Measurements from ENCODE around the gene ZMYND19.
"Not testable (repeated sequence)": the region's sequence is repeated elsewhere in the genome, so short reads cannot be mapped to it uniquely, and the experiment has no call there.

ZMYND19 gene

DNA sequence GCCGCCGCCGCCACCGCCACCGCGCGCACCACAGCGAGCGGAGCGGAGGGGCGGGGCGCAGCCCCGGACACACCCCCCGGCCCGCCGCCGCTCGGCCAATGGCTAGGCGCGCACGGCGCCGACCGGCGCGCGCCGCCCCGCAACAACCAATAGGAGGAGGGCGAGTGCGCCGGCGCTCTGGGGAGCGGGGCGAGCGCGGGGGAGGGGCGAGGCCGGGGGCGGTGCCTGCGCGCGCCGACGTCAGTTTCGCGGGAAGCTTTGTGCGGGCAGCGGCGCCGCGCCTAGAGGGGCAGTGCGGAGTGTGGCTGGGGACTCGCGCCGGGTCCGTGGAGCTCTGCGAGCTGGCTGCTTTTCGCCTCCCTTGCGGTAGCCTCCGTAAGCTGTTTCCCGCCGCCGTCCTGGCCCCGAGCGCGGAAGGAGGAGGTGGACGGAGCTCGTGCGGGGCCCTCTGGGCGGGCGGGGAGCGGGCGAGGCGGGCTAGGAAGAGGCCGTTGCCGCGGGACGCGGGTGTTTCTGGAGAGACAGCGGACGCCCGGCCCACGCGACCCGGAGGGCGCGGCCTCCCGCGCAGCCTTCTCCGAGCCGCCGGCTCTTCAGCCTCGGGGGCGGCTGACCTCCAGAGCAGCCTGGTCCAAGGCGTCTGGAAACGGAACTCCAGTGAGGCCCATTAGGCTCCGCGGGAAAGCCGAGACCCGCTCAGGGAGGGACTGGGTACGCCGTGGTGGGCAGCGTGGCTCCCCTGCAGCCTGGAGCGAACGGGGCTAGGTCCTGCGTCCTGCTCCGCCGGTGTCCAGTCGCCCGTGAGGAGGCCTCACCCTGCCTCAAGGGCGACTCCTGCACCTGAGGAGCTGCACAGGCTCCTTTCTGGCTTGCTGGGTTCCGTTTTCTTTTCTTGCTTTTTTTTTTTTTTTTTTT is at the start of gene ZMYND19:
ZMYND19 (minus strand) TSS at position 44 of the 915 bp plus-strand sequence. CDS start 249 bp downstream, outside the sequence.
- peak; percentile 97 for DNase-seq (ENCODE audit: low read depth)
- Histone ChIP-seq H3K9me3 (ENCODE audit: control insufficient read depth, low read length) (no peaks in the 10 kb centered on the region), H3K4me1 (ENCODE audit: control insufficient read depth, insufficient read depth, low read length) (peaks cover 13% of the 10 kb centered on the region), H3K4me3 (ENCODE audit: low read length) (peak within 1 kb of the TSS; percentile 88), H3K9ac (ENCODE audit: low read length) (peak within 1 kb of the TSS; percentile 90), H3K27me3 (replicated peaks; ENCODE audit: control insufficient read depth, insufficient read depth, low read length) (no peaks in the 10 kb centered on the region), H3K36me3 (ENCODE audit: control insufficient read depth, insufficient read depth, low read length, severe bottlenecking) (peaks cover 26% of the 10 kb centered on the region)

DNA sequence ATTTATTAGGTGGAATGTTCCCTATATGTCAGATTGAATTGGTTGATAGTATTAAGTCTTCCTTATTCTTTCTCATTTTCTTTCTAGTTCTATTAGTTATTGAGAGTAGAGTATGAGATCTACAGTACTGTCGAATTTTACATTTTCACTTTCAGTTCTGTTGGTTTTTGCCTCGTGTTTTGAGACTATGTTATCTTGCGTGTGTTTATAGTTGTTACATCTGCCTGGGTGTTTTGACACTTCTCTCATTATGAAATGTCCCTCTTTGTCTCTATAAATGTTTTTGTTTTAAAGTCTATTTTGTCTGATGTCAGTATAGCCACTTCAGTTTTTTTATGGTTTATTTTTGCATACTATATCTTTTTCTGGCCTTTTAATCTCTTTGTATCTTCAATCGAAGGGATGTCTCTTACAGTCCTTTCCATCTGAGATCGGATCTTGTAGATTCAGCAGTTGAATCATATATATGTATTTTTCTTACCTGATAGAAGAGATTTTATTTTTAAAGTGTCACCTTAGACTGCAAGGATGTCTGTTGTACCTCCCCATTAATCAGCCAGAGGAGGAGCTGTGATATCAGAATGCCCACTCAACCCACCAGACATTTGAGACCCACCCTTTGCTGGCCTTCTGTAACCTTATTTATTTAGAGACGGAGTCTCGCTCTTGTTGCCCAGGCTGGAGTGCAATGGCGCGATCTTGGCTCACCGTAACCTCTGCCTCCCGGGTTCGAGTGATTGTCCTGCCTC is 49.2 kb upstream of the ZMYND19 start:
- no peaks in the 10 kb centered on the region for H3K9me3 ChIP-seq (ENCODE audit: control insufficient read depth, low read length)
- H3K27me3 ChIP-seq (replicated peaks; ENCODE audit: control insufficient read depth, insufficient read depth, low read length), result no peaks in the 10 kb centered on the region
- peak overlapping the region; percentile 37 for H3K9ac ChIP-seq (ENCODE audit: low read length)
- peaks cover 5% of the 10 kb centered on the region for H3K36me3 ChIP-seq (ENCODE audit: control insufficient read depth, insufficient read depth, low read length, severe bottlenecking)
- H3K4me3 ChIP-seq (ENCODE audit: low read length), result peak overlapping the region; percentile 76
- DNase-seq (ENCODE audit: low read depth), result no peak
- H3K4me1 ChIP-seq (ENCODE audit: control insufficient read depth, insufficient read depth, low read length), result peaks cover 13% of the 10 kb centered on the region

DNA sequence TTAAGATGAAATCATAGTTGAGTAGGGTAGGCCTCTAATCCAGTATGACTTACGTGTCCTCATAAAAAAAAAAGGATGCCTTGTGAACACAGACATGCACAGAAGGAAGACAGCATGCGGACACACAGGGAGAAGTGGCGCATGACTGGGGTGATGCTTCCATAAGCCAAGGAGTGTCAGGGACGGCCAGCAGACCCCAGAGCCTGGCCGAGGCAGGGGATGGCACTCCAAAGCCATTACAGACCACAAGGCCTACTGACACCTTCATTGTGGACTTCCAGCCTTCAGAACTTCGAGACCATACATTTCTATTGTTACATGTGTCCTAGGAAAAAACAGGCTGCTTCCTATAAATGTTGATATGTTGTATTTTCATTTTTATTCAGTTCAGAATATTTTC is 48.4 kb upstream of the ZMYND19 start:
- Histone ChIP-seq H3K9me3 (ENCODE audit: control insufficient read depth, low read length) (no peaks in the 10 kb centered on the region), H3K36me3 (ENCODE audit: control insufficient read depth, insufficient read depth, low read length, severe bottlenecking) (peaks cover under 1% of the 10 kb centered on the region), H3K27me3 (replicated peaks; ENCODE audit: control insufficient read depth, insufficient read depth, low read length) (no peaks in the 10 kb centered on the region), H3K4me3 (ENCODE audit: low read length) (no peak overlapping the region), H3K4me1 (ENCODE audit: control insufficient read depth, insufficient read depth, low read length) (peaks cover 13% of the 10 kb centered on the region), H3K9ac (ENCODE audit: low read length) (no peak overlapping the region)
- no peak for DNase-seq (ENCODE audit: low read depth)

DNA sequence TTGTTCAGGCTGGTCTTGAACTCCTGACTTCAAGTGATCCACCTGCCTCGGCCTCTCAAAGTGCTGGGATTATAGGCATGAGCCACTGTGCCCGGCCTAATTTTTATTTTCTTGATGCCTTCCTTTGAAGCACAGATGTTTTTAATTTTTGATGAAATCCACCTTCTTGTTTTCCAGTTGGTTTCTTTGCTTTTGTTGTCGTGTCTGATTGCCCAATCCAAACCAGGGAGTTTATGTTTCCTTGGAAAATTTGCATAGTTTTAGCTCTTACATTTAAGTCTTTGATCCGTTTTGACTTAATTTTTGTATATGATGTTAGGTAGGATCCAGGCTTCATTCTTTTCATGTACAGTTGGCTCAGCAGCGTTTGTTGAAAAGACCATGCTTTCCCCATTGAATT is 43.7 kb upstream of the ZMYND19 start:
- Histone ChIP-seq H3K27me3 (replicated peaks; ENCODE audit: control insufficient read depth, insufficient read depth, low read length) (no peaks in the 10 kb centered on the region), H3K36me3 (ENCODE audit: control insufficient read depth, insufficient read depth, low read length, severe bottlenecking) (no peaks in the 10 kb centered on the region), H3K9ac (ENCODE audit: low read length) (no peak overlapping the region), H3K4me1 (ENCODE audit: control insufficient read depth, insufficient read depth, low read length) (peaks cover 22% of the 10 kb centered on the region), H3K9me3 (ENCODE audit: control insufficient read depth, low read length) (no peaks in the 10 kb centered on the region), H3K4me3 (ENCODE audit: low read length) (no peak overlapping the region)
- peak; percentile 80 for DNase-seq (ENCODE audit: low read depth)

DNA sequence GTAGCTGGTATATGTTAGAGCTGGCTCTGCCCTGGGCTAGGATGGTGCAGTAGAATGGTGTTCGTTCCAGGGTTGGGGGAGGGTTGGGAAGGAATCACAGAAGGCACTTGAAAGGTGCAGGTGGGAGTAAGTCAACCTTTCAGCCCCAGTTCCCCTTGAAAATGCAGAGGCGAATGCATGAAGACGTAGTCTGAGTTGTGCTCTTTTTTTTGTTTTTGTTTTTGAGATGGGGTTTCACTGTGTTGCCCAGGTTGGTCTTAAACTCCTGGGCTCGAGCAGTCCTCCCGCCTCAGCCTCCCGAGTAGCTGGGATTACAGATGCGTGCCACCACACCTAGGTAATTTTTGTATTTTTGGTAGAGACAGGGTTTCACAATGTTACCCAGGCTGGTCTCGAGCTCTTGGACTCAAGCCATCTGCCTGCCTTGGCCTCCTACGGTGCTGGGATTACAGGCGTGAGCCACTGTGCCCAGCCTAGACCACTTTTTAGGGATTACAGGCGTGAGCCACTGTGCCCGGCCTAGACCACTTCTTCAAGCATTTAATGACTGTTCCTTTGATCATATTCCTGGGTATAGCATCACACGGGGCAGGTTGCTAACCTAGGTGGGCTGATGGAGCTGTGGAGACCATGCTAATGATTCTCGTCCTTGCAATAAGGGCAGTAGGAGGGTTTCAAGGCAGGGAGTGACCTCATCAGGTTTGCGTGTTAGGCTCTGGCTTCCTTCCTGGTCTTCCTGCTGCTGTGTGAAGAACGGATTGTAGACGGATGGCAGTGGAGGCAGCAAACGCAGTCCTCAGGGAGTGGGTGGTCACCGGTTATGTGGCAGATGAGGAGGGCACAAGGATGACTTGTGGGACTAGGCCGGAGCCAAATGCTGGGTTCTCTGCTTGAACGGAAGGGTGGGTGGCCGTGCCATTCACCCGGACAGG is 42.2 kb upstream of the ZMYND19 start:
- Histone ChIP-seq H3K9ac (ENCODE audit: low read length) (no peak overlapping the region), H3K9me3 (ENCODE audit: control insufficient read depth, low read length) (no peaks in the 10 kb centered on the region), H3K27me3 (replicated peaks; ENCODE audit: control insufficient read depth, insufficient read depth, low read length) (no peaks in the 10 kb centered on the region), H3K36me3 (ENCODE audit: control insufficient read depth, insufficient read depth, low read length, severe bottlenecking) (no peaks in the 10 kb centered on the region), H3K4me3 (ENCODE audit: low read length) (no peak overlapping the region), H3K4me1 (ENCODE audit: control insufficient read depth, insufficient read depth, low read length) (peaks cover 17% of the 10 kb centered on the region)
- DNase-seq (ENCODE audit: low read depth), result no peak

DNA sequence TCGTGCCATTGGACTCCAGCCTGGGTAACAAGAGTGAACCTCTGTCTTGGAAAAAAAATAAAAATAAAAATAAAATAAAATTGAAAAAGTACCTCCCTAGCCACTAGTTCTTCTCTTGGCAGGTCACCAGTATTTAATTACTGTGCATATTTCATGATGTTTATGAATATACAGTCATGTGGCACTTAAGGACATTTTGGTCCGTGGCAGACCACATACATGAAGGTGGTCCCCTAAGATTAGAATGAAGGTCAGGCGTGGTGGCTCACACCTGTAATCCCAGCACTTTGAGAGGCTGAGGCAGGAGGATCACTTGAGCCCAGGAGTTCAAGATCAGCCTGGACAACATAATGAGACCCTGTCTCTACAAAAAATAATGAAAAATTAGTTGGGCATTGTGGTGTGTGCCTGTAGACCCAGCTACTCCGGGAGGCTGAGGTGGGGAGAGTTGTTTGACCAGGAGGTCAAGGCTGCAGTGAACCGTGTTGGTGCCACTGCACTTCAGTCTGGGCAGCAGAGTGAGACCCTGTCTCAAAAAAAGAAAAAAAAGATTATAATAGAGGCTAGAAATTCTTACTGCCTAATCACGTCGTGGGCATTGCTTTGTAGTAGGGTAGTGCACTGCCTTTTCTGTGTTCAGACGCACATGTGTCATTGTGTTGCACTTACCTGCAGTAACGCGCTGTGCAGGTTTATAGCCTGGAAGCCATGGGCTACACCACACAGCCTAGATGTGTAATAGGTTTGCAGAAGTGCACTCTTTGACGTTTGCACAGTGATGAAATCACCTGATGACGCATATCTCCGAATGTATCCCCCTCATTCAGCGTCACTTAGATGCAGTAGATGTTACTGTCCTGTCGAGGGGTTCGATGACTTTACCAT is 41.3 kb upstream of the ZMYND19 start:
- no peaks in the 10 kb centered on the region for H3K27me3 ChIP-seq (replicated peaks; ENCODE audit: control insufficient read depth, insufficient read depth, low read length)
- H3K9me3 ChIP-seq (ENCODE audit: control insufficient read depth, low read length), result no peaks in the 10 kb centered on the region
- DNase-seq (ENCODE audit: low read depth), result no peak
- no peaks in the 10 kb centered on the region for H3K36me3 ChIP-seq (ENCODE audit: control insufficient read depth, insufficient read depth, low read length, severe bottlenecking)
- no peak overlapping the region for H3K9ac ChIP-seq (ENCODE audit: low read length)
- H3K4me3 ChIP-seq (ENCODE audit: low read length), result no peak overlapping the region
- H3K4me1 ChIP-seq (ENCODE audit: control insufficient read depth, insufficient read depth, low read length), result peaks cover 17% of the 10 kb centered on the region

DNA sequence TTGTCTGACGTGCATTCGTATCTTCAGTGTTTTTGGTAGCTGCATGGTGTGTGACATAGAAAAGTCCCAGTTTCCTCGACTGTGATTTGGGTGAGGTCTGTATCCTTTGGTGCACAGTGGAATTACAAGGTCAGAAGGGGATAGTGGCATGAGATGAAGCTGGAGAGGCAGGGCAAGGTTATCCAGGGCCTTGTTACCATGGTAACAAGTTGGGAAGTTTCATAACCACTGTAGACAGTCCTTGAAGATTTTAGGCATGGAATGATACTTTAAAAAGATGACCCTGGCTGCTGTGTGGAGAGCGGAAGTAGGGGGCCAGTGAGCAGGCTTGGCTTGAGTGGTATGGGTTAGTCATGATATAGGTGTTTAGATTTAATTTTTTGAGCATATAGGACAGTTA is 40.4 kb upstream of the ZMYND19 start:
- peaks cover 17% of the 10 kb centered on the region for H3K4me1 ChIP-seq (ENCODE audit: control insufficient read depth, insufficient read depth, low read length)
- H3K27me3 ChIP-seq (replicated peaks; ENCODE audit: control insufficient read depth, insufficient read depth, low read length), result no peaks in the 10 kb centered on the region
- no peaks in the 10 kb centered on the region for H3K36me3 ChIP-seq (ENCODE audit: control insufficient read depth, insufficient read depth, low read length, severe bottlenecking)
- H3K9ac ChIP-seq (ENCODE audit: low read length), result no peak overlapping the region
- peak; percentile 10 for DNase-seq (ENCODE audit: low read depth)
- H3K9me3 ChIP-seq (ENCODE audit: control insufficient read depth, low read length), result no peaks in the 10 kb centered on the region
- H3K4me3 ChIP-seq (ENCODE audit: low read length), result no peak overlapping the region

DNA sequence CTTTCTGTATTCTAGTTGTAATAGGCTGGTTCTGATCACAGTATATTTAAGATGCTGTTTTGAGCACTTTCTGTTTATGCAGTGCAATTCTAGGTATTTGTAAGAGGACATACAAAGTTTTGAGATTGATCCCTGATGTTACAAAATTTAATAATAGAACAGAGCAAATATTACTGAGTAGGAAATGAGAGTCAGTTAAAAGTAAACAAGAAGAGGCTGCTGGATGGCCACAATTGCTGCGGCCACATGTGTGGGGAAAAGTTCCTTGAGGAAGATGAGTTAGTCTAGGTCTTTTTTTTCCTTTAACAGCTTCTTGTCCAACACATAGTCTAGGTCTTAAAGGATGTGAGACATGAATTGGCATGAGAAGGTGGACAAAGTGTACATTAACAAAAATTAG is 39.8 kb upstream of the ZMYND19 start:
- Histone ChIP-seq H3K9ac (ENCODE audit: low read length) (no peak overlapping the region), H3K27me3 (replicated peaks; ENCODE audit: control insufficient read depth, insufficient read depth, low read length) (no peaks in the 10 kb centered on the region), H3K4me3 (ENCODE audit: low read length) (no peak overlapping the region), H3K36me3 (ENCODE audit: control insufficient read depth, insufficient read depth, low read length, severe bottlenecking) (no peaks in the 10 kb centered on the region), H3K4me1 (ENCODE audit: control insufficient read depth, insufficient read depth, low read length) (peaks cover 17% of the 10 kb centered on the region), H3K9me3 (ENCODE audit: control insufficient read depth, low read length) (no peaks in the 10 kb centered on the region)
- DNase-seq (ENCODE audit: low read depth), result no peak

DNA sequence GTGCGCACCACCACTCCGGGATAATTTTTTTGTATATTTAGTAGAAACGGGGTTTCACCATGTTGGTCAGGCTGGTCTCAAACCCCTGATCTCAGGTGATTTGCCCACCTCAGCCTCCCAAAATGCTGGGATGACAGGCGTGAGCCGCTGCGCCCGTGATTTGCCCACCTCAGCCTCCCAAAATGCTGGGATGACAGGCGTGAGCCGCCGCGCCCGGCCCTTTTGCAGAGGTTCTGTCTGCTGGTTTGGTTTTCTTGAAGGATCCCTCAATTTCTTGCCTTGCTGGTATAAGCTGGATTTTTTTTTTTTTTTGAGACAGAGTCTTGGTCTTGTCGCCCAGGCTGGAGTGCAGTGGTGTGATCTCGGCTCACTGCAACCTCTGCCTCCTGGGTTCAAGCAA is 37.1 kb upstream of the ZMYND19 start:
- not testable (repeated sequence) for H3K9me3 ChIP-seq (ENCODE audit: control insufficient read depth, low read length); H3K4me3 ChIP-seq (ENCODE audit: low read length); DNase-seq (ENCODE audit: low read depth); H3K27me3 ChIP-seq (replicated peaks; ENCODE audit: control insufficient read depth, insufficient read depth, low read length); H3K36me3 ChIP-seq (ENCODE audit: control insufficient read depth, insufficient read depth, low read length, severe bottlenecking); H3K9ac ChIP-seq (ENCODE audit: low read length)
- H3K4me1 ChIP-seq (ENCODE audit: control insufficient read depth, insufficient read depth, low read length), result peaks cover 13% of the 10 kb centered on the region

DNA sequence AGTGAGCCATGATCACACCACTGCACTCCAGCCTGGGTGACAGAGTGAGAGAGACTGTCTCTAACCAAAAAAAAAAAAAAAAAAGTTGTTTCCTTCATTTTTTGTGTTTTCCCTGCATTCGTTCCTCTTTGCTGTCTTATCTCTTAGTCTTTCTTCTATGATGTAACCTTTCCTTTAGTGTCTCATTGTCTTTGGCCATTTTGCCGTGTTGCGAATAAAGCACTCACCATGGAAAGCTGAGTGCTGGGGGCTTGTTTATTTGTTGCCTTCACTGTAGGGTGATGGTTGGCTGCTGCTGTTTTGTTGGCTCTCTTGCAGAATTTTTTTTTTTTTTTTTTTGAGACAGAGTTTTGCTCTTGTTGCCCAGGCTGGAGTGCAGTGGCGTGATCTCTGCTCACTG is 36.2 kb upstream of the ZMYND19 start:
- no peak for DNase-seq (ENCODE audit: low read depth)
- H3K4me1 ChIP-seq (ENCODE audit: control insufficient read depth, insufficient read depth, low read length), result peaks cover 17% of the 10 kb centered on the region
- no peak overlapping the region for H3K9ac ChIP-seq (ENCODE audit: low read length)
- no peaks in the 10 kb centered on the region for H3K27me3 ChIP-seq (replicated peaks; ENCODE audit: control insufficient read depth, insufficient read depth, low read length)
- H3K36me3 ChIP-seq (ENCODE audit: control insufficient read depth, insufficient read depth, low read length, severe bottlenecking), result no peaks in the 10 kb centered on the region
- no peak overlapping the region for H3K4me3 ChIP-seq (ENCODE audit: low read length)
- H3K9me3 ChIP-seq (ENCODE audit: control insufficient read depth, low read length), result no peaks in the 10 kb centered on the region

Measured in adipocyte (in vitro differentiated cells).